ENCODE results near the gene FOXO3. TPM values are rescaled to one million over a fixed set of nuclear protein-coding genes. Genes with fewer than 3 reads are reported as not detected.

The FOXO3 gene
- total RNA-seq, 2 donors from 2014 or later, result 16.4 to 20.3 TPM

DNA sequence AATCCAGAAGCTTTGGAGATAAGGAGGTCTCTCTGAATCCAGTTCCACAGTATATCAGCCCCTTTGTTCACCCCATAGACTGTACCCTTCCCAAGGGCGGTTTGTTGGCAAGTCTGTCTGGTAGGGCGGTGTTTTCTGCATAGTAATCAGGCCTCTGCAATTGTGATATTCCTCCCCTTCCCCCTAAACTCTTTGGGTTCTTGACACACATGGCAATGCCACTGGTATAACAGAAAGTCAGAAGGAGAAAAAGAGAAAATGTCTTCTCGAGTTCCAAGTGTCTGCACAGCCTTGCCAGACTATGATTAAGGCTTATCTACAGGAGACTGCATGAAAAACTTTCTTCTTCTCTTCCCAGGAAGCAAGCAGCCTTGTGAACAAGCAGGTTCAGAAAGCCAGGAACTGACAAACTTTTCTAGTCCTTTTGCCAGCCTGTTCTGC lies 45.6 kb downstream of the FOXO3 start:
- Mint-ChIP-seq H3K36me3 (ENCODE audit: low read depth) (peaks cover under 1% of the 10 kb centered on the region), H3K4me3 (no peak overlapping the region), H3K27ac (peak overlapping the region; percentile 37), H3K4me1 (peaks cover 29% of the 10 kb centered on the region), H3K9me3 (no peaks in the 10 kb centered on the region), H3K27me3 (ENCODE audit: insufficient read depth) (no peaks in the 10 kb centered on the region)
- Histone ChIP-seq H3K36me3 (ENCODE audit: control insufficient read depth, insufficient read depth, low read length) (no peaks in the 10 kb centered on the region), H3K27ac (ENCODE audit: low read depth, low read length) (no peak overlapping the region), H3K27me3 (ENCODE audit: control insufficient read depth, insufficient read depth, low read length, poor library complexity, severe bottlenecking) (no peaks in the 10 kb centered on the region), H3K4me1 (ENCODE audit: control insufficient read depth, insufficient read depth, low read length) (peaks cover 4% of the 10 kb centered on the region), H3K4me3 (ENCODE audit: low read length) (no peak overlapping the region), H3K9me3 (ENCODE audit: control insufficient read depth, low read length) (no peaks in the 10 kb centered on the region), H3K9ac (ENCODE audit: extremely low read depth, low read length, poor library complexity, severe bottlenecking) (no peak overlapping the region)
- no peak for DNase-seq
- TF ChIP-seq, protein P1, sequence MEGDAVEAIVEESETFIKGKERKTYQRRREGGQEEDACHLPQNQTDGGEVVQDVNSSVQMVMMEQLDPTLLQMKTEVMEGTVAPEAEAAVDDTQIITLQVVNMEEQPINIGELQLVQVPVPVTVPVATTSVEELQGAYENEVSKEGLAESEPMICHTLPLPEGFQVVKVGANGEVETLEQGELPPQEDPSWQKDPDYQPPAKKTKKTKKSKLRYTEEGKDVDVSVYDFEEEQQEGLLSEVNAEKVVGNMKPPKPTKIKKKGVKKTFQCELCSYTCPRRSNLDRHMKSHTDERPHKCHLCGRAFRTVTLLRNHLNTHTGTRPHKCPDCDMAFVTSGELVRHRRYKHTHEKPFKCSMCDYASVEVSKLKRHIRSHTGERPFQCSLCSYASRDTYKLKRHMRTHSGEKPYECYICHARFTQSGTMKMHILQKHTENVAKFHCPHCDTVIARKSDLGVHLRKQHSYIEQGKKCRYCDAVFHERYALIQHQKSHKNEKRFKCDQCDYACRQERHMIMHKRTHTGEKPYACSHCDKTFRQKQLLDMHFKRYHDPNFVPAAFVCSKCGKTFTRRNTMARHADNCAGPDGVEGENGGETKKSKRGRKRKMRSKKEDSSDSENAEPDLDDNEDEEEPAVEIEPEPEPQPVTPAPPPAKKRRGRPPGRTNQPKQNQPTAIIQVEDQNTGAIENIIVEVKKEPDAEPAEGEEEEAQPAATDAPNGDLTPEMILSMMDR (conservative IDR thresholded peaks at IDR 0.05), result no peak
- 88 to 97% methylated on average over 1 to 3 of the region's 3 CpGs for WGBS, 2 experiments (ENCODE audit: insufficient coverage in 1 of 2, insufficient read length in 1 of 2)

DNA sequence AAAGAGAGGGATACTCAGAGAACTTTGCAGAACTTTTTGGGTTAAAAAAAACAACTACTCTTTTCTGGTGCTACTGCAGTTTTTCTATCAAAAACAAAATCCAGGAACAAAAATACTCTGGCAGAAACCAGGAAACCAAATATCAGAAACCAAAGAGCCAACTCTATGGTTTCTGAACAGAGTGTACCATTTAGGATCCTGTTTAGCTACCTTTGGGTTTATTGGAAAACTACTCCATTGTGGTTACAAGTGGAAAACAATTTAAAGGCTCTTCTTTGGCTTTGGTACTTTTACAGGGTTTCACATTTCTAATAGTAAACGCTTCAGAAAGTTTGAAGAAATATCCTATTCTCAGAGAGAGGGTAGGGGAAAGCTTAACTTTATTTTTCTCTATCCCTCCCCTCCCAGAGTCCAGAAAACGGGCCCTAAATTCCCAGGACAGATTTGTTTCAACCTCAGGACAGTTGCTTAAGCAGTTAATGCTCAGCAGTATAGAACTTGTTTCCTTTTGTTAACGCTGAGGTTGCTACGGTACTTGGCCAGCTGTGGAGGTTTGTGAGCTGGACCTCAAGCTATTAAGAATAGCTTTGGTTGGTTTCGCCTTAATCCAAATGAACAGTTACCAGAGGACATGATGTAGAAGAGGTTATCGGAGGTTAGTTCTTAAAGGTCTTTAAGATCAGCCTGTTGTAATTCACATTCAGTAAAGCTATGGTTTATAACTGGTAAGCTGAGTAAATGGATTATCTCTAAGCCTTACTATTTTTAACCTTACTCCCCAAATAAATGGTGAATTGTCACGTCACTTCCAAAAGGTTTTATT lies 47.9 kb downstream of the FOXO3 start:
- Histone ChIP-seq H3K27ac (ENCODE audit: low read depth, low read length) (no peak overlapping the region), H3K9ac (ENCODE audit: extremely low read depth, low read length, poor library complexity, severe bottlenecking) (no peak overlapping the region), H3K4me3 (ENCODE audit: low read length) (no peak overlapping the region), H3K36me3 (ENCODE audit: control insufficient read depth, insufficient read depth, low read length) (no peaks in the 10 kb centered on the region), H3K4me1 (ENCODE audit: control insufficient read depth, insufficient read depth, low read length) (peaks cover 4% of the 10 kb centered on the region), H3K27me3 (ENCODE audit: control insufficient read depth, insufficient read depth, low read length, poor library complexity, severe bottlenecking) (no peaks in the 10 kb centered on the region), H3K9me3 (ENCODE audit: control insufficient read depth, low read length) (no peaks in the 10 kb centered on the region)
- no peak for DNase-seq
- Mint-ChIP-seq H3K27me3 (ENCODE audit: insufficient read depth) (no peaks in the 10 kb centered on the region), H3K4me3 (no peak overlapping the region), H3K9me3 (peaks cover 9% of the 10 kb centered on the region), H3K27ac (no peak overlapping the region), H3K4me1 (peaks cover 29% of the 10 kb centered on the region), H3K36me3 (ENCODE audit: low read depth) (peaks cover 7% of the 10 kb centered on the region)
- WGBS, 2 experiments (ENCODE audit: insufficient coverage in 1 of 2, insufficient read length in 1 of 2), result 67 to 91% methylated on average over 1 to 7 of the region's 7 CpGs
- TF ChIP-seq, protein P1 (conservative IDR thresholded peaks at IDR 0.05), result no peak

DNA sequence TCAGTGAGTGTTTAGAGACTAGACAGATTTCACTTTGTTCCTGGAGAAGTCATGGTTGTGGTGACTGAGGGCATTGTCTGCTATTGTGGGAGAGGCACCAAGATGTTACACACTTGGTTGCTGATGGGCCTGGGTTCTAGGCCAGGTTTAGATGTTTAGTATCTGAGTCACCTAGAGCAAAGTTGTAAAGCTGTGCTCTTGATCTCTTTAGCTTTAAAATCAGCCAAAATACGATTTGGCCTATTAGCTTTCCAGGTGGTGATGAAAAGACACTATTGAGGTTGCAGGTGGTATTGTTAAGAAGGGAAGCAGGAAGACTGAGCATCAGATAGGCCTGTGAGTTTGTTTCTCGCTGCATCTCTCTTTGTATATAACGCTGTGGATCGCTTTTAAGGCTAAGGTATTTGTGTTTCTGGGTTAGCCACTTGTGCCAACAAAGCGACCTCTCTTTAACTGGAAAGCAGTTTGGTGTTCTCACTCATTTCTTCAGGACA lies 48.6 kb downstream of the FOXO3 start:
- H3K9me3 ChIP-seq (ENCODE audit: control insufficient read depth, low read length), result no peaks in the 10 kb centered on the region
- no peak overlapping the region for H3K9ac ChIP-seq (ENCODE audit: extremely low read depth, low read length, poor library complexity, severe bottlenecking)
- Mint-ChIP-seq H3K27me3 (ENCODE audit: insufficient read depth) (no peaks in the 10 kb centered on the region), H3K27ac (no peak overlapping the region), H3K9me3 (peaks cover 9% of the 10 kb centered on the region), H3K4me1 (peaks cover 29% of the 10 kb centered on the region), H3K36me3 (ENCODE audit: low read depth) (peaks cover 7% of the 10 kb centered on the region), H3K4me3 (no peak overlapping the region)
- no peak overlapping the region for H3K27ac ChIP-seq (ENCODE audit: low read depth, low read length)
- H3K27me3 ChIP-seq (ENCODE audit: control insufficient read depth, insufficient read depth, low read length, poor library complexity, severe bottlenecking), result no peaks in the 10 kb centered on the region
- TF ChIP-seq, protein P1 (conservative IDR thresholded peaks at IDR 0.05), result no peak
- WGBS, 2 experiments (ENCODE audit: insufficient coverage in 1 of 2, insufficient read length in 1 of 2), result 86 to 92% methylated on average over 4 to 5 of the region's 5 CpGs
- H3K4me3 ChIP-seq (ENCODE audit: low read length), result no peak overlapping the region
- peaks cover 4% of the 10 kb centered on the region for H3K4me1 ChIP-seq (ENCODE audit: control insufficient read depth, insufficient read depth, low read length)
- no peak for DNase-seq
- H3K36me3 ChIP-seq (ENCODE audit: control insufficient read depth, insufficient read depth, low read length), result no peaks in the 10 kb centered on the region
